T-helper 2 cell (primary cell): Measurements from ENCODE around the gene PPCS.

Experiments used
- DNase-seq, 5 experiments: peaks; one replicate each; pipeline versions ENCODE4 v3.0.0 to v3.0.0-alpha.2; 2012 to 2022
- total RNA-seq, 2 donors: gene quantifications; one replicate each; lab custom pipeline; 2026; lab: John Stamatoyannopoulos, UW

Gene PPCS
- 29.0 to 47.0 reads per million in 2 donors for total RNA-seq

DNA sequence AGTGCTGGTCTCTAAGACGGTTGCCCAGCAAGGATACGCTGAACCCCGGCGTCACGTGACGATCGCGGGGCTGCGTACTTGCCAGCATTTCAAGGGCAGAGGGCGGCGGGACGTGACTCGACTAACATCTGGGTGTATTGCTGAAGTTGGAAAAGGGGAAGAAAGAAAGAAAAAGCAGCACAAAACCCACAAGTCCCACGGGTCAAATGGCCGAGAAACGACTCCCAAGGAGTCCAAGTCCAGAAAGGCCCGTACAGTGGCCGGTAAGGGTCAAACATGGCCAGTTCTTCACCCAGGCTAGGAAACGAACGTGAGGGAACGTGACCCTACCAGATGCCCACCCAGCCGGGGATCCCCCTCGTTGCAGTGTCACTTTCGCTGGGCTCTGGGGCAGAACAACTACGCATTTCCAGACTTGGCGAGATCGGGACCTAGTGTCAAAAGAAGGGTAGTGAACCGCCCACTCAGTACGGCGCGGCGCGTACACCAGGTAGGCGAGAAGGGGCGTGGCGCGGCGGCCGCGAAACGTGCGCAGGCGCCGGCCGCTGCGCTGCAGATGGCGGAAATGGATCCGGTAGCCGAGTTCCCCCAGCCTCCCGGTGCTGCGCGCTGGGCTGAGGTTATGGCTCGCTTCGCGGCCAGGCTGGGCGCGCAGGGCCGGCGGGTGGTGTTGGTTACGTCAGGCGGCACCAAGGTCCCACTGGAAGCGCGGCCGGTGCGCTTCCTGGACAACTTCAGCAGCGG is at the start of gene PPCS, which contains the start of gene ZMYND12:
TSS of gene PPCS (plus strand) at position 534 of the 744 bp plus-strand sequence. CDS start at position 557, 23 bp downstream.
TSS of gene ZMYND12 (minus strand) at position 13 of the 744 bp plus-strand sequence. CDS start 25 bp downstream, outside the sequence.
- DNase-seq = peak; percentile 86 to 95 (median 90)

DNA sequence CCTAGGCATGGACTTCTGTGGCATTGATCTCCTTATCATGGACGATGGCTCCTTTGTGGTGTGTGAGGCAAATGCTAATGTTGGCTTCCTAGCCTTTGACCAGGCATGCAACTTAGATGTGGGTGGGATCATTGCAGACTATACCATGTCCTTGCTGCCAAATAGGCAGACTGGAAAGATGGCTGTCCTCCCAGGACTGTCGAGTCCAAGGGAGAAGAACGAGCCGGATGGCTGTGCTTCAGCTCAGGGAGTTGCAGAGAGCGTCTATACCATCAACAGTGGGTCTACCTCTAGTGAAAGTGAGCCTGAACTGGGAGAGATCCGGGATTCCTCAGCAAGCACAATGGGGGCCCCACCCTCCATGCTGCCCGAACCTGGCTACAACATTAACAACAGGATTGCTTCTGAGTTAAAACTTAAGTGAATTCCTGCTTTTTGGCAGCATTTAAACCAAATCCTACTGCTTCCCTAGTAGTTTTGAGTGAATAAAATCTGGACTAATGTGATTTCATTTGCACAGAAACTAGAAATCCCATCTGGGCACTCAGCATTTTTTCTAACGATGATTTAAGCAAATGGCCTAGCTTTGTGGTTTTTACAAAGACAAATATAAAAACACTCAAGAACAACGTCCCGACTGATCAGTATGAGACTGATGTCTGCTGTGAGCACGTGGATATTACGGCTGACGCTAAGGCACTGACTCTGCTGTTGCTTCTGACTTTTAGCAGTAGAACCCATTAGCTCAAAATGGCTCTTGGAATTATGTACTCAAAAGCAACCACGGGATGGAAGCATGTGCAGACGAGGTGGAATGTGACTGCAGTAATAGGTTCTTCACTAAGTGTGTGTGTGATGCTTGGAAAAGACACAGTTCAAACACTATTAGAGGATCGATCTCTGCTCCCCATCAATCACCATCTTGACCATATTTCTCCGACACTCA is 41.5 kb upstream of the PPCS start:
- DNase-seq = no peak

DNA sequence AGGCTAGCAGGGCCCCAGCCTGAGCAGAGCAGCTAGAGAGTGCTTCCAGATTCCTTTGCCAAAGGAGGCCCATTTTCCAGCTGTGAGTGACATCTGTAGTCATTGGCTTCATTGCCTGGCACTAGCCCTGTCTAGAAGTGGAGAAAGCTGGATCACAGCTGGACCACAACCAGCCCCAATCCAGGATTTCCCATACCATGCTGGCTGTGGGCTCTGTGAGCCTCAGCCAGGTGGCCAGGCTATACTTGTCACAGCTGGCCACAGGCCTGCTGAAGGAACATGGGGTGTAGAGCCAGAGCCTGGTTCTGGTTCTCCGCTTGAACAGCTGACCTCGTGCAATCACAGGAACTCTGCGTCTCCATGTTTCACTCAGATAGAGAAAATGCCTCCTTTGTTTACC is 39.2 kb upstream of the PPCS start:
- DNase-seq = no peak

DNA sequence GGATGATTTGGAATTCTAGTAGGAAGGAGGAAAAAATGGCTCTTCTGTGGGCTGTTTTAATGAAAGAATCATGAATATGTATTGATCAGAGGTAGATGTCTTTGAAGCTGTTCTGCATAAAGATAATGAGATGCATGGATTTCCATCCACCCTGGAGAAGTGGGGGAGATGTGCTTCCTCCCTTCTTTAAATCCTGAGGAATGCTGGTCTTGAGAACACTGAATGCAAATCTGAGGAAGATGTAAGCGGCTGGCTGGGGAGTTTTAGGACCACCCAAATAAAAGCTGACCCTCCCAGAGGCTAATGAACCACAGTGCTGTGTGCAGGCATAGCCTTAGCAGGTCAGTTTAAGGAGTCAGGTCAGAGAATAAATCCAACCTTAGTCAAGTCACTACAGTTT is 37.8 kb upstream of the PPCS start:
- no peak for DNase-seq

DNA sequence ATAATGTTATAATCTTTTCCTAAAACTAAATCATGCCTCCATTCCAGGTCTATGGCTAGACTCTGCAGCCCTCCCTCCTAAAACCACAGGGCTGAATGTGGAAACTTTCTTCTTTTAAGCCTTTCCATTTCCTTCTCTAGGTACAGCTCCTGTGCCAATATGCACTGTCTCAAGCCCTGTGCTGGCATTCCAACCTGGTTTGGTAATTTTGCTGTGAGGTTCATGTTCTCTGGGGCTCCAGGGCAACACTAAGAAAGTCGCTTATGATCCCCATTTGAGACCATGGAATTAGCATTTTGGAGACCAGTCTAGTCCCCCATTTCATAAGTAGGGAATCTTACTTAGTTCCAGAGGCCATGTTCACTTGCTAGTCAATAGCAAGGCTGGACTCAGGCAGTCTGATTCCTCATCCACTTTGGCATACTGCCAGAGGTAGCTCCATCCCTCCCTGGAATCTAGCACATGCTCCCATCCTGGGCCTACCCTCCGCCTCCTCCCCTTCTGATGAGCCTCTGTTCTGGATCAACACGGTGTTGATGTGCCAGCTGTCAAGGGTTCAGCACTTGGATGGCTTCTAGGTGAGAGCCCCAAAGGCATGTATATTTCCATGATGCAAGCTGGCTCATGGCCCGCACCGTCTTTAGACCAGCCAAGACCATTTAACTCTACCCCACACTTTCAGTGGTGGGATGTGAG is 37.1 kb upstream of the PPCS start:
- DNase-seq = no peak

DNA sequence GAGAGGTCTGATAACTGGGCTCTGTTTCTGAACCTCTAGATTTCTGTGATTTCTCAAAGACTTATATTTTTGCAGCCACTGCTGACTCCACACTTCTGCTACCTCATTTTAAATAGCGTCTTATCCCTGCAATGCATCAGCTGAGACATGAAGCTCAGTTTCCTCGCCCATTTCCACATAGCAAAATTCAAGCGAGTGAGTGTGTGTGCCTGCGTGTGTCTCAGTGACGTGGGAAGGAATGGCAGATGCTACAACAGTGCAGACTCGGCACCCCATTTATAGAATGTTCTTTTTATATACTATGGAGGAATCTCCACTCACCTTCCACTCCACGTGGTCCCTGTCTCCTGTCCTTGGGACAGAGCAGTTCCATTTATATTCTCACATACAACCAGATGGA is 36.2 kb upstream of the PPCS start:
- DNase-seq = no peak

DNA sequence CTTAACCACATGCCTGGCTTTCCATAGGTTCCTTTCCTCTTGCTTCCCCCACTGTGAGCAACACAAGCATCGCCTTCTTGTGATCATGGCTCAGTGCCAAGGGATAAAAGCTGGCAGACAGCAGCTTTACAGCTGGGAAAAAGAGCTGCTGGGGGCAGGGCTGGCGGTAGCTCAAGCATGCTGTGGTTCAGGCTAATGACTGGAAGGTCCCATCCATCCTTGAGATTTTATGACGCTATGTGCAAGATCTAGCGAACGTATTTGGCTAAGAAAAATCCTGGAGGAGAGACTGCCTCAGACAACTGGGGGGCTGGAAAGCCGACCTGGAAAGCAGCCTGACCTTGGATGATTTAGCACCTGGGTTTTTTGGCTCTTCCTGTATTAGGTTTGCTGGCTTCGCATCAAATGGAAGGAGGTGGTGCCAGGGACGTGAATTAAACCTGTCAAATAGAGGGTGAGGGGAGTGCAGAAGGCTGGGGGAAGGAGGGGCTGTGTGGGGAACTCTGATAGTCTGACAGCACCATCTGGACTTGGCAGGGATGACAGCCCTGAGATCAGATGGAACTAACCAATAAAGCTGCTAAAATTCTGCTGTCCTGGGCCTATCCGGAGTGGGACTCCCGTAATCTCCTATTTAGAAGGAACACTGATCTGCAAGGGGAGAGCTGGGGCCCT is 35.3 kb upstream of the PPCS start:
- DNase-seq = no peak

DNA sequence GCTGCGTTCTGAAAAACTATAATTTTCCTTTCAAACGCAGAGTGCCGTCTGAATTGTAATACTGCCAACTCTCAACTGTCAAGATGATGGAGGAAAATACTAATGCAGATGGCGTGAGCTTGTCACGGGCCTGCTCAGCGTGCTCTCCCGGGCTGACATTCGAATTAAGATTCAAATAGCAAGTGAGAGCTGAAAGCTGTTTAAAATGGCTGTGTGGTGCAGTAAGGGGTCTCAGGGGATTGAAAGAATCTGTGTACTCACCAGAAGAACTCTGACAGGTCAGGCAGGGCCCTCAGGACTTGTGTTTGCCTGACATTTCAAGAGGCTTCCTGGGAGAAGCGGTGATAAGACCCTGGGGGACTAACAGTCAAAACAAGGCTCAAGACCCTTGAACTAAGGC is 33.6 kb upstream of the PPCS start:
- no peak for DNase-seq

DNA sequence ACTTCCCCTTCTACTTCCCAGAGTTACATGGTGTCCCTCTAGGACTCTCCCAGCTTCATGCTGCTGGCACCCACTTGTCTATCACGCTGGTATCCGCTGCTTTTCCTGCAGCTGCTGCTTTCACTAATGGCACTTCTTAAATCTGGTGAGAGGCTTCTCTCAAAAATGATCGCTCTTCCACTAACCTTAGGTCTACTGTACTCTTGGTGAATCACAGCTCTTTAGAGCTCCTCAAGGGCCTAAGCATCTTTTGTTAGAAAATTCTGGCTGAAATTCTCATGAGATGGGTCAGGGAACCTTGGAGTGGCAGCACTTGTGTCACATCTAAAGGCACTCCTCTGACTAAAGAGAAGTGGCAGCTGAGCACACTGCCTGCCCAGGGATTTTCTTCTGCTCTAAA is 32.7 kb upstream of the PPCS start:
- DNase-seq = no peak

DNA sequence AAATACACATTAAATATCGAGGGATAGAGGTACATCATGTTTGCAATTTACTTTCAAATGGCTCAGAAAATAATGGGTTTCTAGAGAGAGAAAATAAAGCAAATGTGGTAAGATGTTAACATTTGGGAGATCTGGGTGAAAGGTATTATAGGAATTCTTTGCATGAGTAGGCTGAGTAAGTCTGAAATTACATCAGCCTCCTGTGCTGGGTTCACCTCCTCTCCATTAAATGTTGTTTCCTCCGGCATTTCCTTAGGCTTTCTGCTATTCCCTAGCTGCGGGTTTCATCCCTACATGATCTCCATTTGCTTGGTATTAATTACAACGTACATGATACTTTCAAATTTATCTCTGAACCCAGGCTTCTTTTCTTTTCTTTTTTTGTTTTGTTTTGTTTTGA is 32.1 kb upstream of the PPCS start:
- DNase-seq = no peak

DNA sequence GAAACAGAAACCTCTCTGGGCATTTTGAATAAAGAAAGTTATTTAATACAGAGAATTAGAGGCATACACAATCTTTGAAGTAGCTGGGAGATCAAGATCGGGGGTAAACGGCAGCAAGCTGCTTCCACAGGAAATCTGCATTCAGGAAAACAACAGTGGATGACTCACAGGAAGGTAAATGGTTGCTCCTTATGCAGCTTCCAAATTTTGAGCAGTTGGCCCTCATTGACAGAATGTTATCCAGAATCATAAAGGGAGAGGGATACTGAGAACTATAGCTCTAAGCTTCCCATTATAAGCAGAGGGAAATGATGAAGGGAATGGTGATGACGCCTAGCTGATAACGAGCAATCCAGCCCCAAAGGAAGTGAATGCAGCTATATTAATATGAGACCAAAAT is 29.1 kb upstream of the PPCS start:
- no peak for DNase-seq

DNA sequence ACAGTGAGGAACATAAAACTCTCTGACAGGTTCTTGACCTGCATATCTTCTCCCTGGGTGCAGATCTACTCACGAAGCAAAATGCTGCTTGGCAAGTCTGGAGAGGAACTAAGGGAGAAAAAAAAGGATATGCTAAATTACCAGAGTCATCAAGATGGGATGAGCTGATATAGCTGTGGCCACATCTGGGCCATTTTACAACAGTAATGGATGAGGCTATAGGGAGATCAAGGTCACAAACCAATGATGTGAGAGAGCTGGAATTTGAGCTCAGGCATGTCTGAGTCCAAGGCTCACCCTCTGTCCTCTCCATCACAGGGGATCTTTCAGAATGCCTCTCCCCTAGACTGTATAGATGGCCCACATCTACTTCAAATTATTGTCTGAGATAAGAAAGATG is 26.7 kb upstream of the PPCS start:
- DNase-seq = no peak

DNA sequence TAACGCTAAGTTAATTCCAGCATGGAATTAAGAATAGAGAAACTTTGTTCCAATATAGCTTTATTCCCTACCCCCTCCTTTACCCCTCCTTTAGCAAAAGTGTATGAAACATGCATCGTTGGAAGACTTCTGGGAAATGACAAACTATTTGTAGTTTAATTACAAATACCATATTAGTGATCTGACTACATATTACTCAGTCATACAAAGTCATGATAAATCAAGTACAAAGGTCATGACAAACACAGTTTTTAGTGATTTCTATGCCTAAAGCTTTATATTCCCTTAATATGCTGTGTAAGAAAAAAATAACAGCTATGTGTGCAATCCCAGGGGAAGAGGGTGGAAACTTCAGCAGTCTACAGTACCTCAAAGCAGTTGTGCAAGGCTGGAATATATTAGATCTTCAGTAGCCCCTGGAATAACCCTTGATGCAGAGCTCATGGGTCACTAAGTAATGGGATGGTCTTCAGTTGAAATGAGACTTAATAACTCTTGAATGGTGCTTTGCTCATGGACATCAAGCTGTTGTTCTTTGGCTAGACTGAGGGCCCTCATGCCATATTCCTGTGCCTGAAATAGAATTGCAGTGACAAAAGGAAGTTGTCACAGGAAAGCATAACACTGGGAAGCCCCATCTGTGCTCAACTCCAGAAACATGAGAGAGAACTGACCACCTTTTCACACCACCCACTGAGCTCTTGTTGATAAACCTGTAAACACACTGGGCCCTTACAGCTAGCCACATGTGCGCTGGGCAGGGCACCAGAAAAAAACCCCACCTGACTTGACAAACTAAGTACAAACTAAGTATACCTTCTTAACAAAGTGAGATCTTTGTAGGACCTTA is 25.8 kb upstream of the PPCS start:
- DNase-seq = no peak

DNA sequence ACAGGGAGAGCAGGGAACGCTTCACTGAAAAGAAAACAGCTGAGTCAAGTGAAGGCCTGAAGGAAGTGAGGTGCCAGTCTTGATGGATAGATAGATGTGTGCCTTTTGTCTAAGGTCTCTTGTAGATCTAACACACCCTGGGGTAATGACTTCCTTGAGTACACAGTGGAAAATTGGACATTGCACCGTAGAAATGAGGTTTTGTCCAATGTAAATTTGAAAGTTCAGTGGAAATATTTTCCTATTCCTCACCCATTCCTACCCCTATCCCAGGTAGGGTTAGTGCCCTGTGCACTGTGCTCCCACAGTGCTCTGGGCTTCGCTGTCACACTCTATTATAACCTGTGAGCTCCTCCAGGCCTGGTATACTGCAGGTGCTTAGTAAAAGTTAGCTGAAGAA is 24.8 kb upstream of the PPCS start:
- no peak for DNase-seq

DNA sequence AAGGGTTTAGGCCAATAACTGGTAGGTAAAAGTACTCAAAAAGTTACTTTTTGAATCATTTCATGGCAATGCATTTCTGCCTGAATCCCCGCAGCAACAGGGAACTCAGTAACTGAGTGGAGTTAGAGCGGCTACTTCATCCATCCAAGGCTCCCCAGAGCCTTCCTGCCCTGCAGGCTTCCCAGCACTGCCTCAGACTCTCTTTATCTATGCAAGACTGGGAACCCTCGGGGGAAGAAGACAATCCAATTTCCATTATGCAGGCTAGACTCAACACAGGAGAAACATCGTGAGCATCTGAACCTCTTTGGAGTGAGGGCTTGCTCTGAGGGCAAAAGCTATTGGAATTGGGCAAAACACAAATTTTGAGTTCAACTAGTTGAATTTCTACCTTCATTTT is 23.6 kb upstream of the PPCS start:
- no peak for DNase-seq

DNA sequence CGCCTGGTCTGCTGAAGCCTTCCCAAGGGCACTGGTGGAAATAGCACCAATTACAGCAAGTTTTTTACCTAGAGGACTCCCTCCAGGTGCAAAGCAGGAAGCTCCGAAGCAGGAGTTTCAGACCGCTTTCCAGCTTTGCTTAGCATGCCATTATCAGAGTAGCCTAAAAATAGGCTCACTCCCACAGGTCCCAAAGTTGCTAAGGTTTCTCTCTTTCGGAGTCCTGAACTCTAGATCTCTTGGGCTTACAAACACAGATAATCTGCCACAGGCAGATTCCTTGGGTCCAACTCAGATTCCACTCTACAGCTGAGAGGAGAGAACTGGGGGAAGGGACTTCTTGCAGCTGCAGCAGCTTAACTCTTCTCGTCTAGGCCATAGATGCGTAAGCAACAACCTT is 23.0 kb upstream of the PPCS start:
- no peak for DNase-seq

DNA sequence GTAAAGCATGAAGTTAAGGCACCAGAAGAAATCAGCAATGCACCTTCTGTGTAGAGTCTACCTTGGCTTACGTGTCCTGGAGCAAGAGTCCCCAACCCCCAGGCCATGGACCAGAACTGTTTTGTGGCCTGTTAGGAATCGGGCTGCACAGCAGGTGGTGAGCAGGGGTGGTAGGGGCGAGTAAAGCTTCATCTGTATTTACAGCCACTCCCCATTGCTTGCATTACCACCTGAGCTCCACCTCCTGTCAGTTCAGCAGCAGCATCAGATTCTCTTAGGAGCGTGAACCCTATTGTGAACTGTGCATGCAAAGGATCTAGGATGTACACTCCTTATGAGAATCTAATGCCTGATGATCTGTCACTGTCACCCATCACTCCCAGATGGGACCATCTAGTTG is 22.0 kb upstream of the PPCS start:
- DNase-seq = no peak

DNA sequence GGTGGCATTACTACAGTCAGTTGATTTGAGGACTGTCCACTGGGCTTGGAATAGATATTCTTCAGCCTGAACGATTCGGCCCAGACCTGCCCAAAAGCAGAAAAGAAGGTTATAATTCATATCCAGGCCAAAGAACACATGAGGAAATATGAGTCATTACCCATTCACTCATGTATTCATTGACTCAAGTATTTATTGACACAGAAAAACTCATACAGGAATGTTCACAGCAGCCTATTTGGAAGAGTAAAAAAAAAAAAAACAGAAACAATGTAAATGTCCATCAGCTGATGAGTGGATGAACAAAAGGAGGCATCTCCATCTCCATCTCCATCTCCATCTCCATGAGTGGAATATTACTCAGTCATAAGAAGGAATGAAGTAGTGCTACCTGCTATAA is 16.4 kb upstream of the PPCS start:
- DNase-seq = no peak

DNA sequence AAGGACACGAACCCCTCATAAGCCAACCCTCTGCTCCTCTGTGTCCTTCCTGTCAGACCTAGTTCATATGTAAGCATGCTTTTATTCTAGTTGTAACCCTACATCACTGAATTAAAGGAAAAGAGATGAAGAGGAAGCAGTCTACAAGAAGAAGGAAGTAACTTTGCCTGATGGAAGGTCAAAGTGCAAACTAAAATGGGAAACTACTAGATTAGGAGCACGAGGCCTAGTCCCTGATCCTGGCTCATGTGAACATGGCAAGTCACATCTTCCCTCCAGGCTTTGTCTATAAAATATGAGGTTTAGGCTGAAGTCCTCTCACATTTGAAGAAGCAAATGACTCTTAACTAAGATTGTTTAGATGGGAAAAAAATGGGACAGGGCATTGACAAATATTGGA is 13.7 kb upstream of the PPCS start:
- no peak for DNase-seq

DNA sequence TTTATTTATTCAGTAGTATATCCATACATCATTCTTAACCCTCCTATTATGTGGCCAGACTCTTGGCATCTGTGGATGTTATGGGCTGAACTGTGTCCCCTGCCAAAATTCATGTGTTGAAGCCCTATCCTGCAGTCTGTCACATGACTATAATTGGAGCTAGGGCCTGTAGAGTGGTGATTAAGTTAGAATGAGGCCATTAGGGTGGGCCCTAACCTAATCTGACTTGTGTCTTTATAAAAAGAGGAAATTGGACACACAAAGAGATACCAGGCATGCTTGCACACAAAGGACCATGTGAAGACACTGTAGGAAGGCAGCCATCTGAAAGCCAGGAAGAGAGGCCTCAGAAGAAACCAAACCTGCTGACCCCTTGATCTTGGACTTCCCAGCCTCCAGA is 7.1 kb upstream of the PPCS start:
- DNase-seq = no peak

DNA sequence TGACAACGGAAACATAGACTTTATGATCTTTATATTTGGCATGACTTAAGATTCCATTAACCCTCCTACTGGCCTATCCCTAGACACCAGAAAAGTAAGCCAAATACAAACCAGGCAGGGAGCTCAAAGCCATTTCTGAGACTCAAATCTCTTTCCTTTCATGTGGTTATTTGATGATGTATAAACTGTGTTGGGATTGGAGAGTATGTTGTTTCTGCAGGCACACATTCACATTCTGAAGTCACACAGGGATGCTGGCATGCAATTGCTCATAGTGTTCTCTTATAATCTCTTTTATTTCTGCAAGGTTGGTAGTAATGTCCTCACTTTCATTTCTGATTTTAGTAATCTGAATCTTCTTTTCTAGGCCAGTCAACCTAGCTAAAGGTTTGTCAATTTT is 6.3 kb upstream of the PPCS start:
- peak in 1 of 5 experiments; percentile 53 for DNase-seq

DNA sequence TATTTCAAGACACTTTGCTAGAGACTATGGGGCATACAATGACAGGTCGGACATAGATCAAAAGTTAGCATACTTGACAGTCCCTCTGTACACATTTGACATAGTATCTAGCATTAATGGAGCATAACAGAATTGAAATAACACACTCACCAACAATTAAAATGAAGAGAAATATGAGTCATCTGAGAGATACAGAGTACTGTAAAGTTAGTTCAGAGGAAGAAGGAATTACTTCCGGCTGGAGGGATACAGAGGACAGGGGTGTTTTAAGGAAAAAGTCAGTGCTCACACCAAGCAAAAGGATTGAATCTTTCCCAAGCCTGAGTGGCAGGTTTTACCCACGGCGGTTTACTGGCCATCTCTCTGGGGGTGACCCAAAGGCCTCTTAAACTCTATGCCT is 3.0 kb upstream of the PPCS start:
- DNase-seq = no peak
